Stomach (tissue), 4 donors: Measurements from ENCODE around the gene THADA.

Source experiments
- CTCF ChIP-seq, 7 experiments: fragments of 450-650 bp in 4 of 7; fragments of 200-600 bp in 3 of 7; sonication (generic) in 3 of 7; IDR thresholded peaks; one replicate each; pipeline ENCODE4 v1.5.1; 2016 to 2019; ENCODE audit warnings: antibody characterized with exemption in 7 of 7, control low read depth in 2 of 7, mild to moderate bottlenecking in 1 of 7
- POLR2A ChIP-seq, 4 donors: fragments of 450-650 bp; IDR thresholded peaks; one replicate each; pipeline ENCODE4 v1.6.1; 2016; ENCODE audit warnings: antibody characterized with exemption in 4 of 4, control low read depth in 2 of 4, mild to moderate bottlenecking in 1 of 4, moderate library complexity in 1 of 4
- POLR2AphosphoS5 ChIP-seq, 3 donors: sonication (generic); formaldehyde crosslinking; IDR thresholded peaks; one replicate each; pipeline ENCODE4 v1.6.1; 2016; ENCODE audit warnings: antibody characterized with exemption in 3 of 3

DNA sequence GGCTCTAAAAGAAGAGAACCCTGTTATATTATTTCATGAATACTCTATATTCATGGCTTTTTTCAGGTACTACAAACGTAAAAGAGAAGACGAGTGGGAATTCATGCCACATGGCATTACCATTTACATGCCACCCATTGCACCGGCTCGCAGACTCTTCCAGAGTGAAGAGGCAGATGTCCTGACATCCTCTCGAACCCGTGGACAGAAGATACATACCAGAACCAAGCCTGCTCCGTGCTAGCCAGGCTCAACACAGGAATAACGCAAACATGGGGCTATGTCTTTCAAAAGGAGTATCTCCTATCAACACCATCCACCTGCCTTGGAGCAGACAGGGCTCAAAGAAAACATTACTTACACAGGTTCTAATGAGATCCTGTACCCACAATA, 168.8 kb downstream of the THADA start:
- no peak for TF ChIP-seq CTCF (IDR thresholded peaks at IDR 0.05)
- no peak for TF ChIP-seq POLR2A (IDR thresholded peaks at IDR 0.05)
- no peak for TF ChIP-seq POLR2AphosphoS5 (IDR thresholded peaks at IDR 0.05)
